Measurements from ENCODE around the gene ADAMTS1. TPM values are rescaled to one million over a fixed set of nuclear protein-coding genes. Genes with fewer than 3 reads are reported as not detected.
A peak's percentile ranks its signal among the peaks of the same experiment; 100 is the strongest.

The ADAMTS1 gene
- 0.04 TPM for total RNA-seq (2013)
- polyA plus RNA-seq (under 1 TPM in 1 of 3 donors, not detected in 2; 0.01 TPM), polyA minus RNA-seq (not detected in 2 replicates), total RNA-seq (0 to 2.9 (median 0.03) reads per million in 11 experiments)

DNA sequence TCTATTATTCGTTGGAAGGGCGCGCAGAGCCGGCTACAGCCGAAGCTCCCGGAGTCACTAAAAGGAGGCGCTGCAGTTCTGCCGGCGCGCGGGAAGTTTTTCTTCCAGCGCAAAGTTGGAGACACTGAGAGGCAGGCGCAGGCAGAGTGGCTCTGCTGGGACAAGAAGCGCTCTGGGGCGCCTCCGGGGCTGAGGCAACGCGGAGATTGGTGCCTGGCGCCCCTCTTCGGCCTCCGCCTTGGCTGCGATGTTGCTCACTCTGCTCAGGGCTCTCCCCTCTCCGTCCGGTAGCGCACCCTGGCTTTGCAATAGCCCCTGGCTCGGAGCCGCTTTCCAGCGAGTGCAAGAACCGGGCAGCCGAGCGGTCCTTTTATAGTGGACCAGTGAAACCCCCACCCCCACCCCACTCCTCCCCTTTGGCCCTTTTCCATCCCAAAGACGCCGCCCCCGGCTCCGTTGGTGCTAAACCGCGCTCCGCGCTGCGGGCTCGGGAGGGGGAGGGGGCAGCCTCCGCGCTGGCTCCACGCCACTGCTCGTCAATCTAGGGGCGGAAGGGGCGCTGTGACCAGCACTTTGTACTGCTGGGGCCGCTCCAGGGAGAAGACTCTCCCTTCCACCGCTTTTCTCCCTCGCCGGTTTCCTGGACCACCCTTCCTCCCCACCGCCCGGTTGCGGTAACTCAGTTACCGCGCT, at the start of gene ADAMTS1:
Gene ADAMTS1, minus strand, starts transcription at position 344 of the 693 bp plus-strand sequence. CDS start 455 bp downstream, outside the sequence.
- H3K4me1 ChIP-seq (ENCODE audit: control insufficient read depth in 1 of 2, insufficient read depth in 2 of 2, low read length in 2 of 2): peaks cover 38 to 41% of the 10 kb centered on the region in 2 donors
- peak within 1 kb of the TSS; percentile 61 for H3K4me2 ChIP-seq (replicated peaks; ENCODE audit: extremely low read depth, low read length, poor library complexity, severe bottlenecking)
- Mint-ChIP-seq H3K36me3 (peaks cover 0 to 7% of the 10 kb centered on the region in 2 donors), H3K9me3 (peaks cover 0 to 18% (median 4%) of the 10 kb centered on the region in 7 donors), H3K4me1 (peaks cover 36% of the 10 kb centered on the region), H3K27ac (no peak within 1 kb of the TSS), H3K27me3 (ENCODE audit: low read depth in 3 of 3) (peaks cover 63 to 65% (median 64%) of the 10 kb centered on the region in 3 donors), H3K4me3 (peak within 1 kb of the TSS; percentile 63 to 90)
- peak within 1 kb of the TSS; percentile 49 for H2AFZ ChIP-seq (ENCODE audit: insufficient read depth, low read depth, low read length, poor library complexity, severe bottlenecking)
- no peak within 1 kb of the TSS for H3K27ac ChIP-seq (ENCODE audit: low read depth in 1 of 2, low read length in 2 of 2)
- TF ChIP-seq CTCF (IDR thresholded peaks at IDR 0.05): no peak
- H3K9me3 ChIP-seq (replicated peaks in 1 of 2; ENCODE audit: control insufficient read depth in 1 of 2, insufficient read depth in 1 of 2, low read length in 2 of 2): peaks cover 0 to 24% of the 10 kb centered on the region in 2 donors
- DNase-seq: no peak
- peaks cover 63 to 69% of the 10 kb centered on the region in 2 donors for H3K27me3 ChIP-seq (ENCODE audit: control insufficient read depth in 2 of 2, insufficient read depth in 2 of 2, low read length in 2 of 2)
- H3K9ac ChIP-seq (ENCODE audit: insufficient read depth, low read length, poor library complexity, severe bottlenecking): no peak within 1 kb of the TSS
- H3K36me3 ChIP-seq (replicated peaks in 1 of 2; ENCODE audit: control insufficient read depth in 1 of 2, insufficient read depth in 2 of 2, low read length in 2 of 2): no peaks in the 10 kb centered on the region
- no peaks in the 10 kb centered on the region for H4K20me1 ChIP-seq (ENCODE audit: insufficient read depth, low read length)
- H3K4me3 ChIP-seq (replicated peaks in 1 of 3; ENCODE audit: low read depth in 2 of 3, low read length in 3 of 3): peak within 1 kb of the TSS in 1 of 3 experiments; percentile 59
- no peaks in the 10 kb centered on the region for H3K79me2 ChIP-seq (ENCODE audit: insufficient read depth, low read length)
- WGBS (ENCODE audit: insufficient coverage): under 1% methylated on average over 43 of the region's 56 CpGs
- intact Hi-C loops (cut with micrococcal nuclease): loop anchor here (5.0 to 10.0 kb wide), 3 partner anchors 857 to 1492 kb away; no protein-coding TSS in a partner anchor

DNA sequence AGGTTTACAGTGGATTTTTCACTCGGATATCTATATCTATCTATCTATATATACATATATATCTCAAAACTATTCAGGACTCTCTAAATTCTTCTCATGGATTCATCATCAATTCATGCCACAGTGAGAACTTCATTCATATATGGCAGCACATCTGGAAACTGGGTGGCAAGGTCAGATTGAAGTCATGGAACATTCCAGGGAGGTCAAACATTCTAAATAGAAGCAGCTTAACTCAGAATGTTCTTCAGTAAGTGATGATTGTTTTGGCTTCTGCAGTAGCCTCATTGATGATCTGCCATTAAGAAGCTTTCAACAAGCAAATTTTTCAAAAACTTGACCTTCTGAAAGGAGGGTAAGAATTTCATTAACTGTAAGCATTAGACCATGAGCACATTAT, 46.9 kb upstream of the ADAMTS1 start:
- WGBS (ENCODE audit: insufficient coverage): no CpG with 5 or more reads among the region's 1 CpG
- intact Hi-C loops (cut with micrococcal nuclease): no loop called here
- no peaks in the 10 kb centered on the region for H3K36me3 Mint-ChIP-seq

More for the DNA sequence above, 46.9 kb upstream of the ADAMTS1 start:
- H3K27me3 Mint-ChIP-seq (ENCODE audit: low read depth in 3 of 3): peaks cover 0 to 4% (median 2%) of the 10 kb centered on the region in 3 donors
- Histone ChIP-seq H3K4me2 (replicated peaks; ENCODE audit: extremely low read depth, low read length, poor library complexity, severe bottlenecking) (no peak overlapping the region), H3K4me1 (ENCODE audit: control insufficient read depth in 1 of 2, insufficient read depth in 2 of 2, low read length in 2 of 2) (no peaks in the 10 kb centered on the region), H3K36me3 (replicated peaks in 1 of 2; ENCODE audit: control insufficient read depth in 1 of 2, insufficient read depth in 2 of 2, low read length in 2 of 2) (no peaks in the 10 kb centered on the region), H3K9ac (ENCODE audit: insufficient read depth, low read length, poor library complexity, severe bottlenecking) (no peak overlapping the region), H4K20me1 (ENCODE audit: insufficient read depth, low read length) (no peaks in the 10 kb centered on the region), H3K27ac (ENCODE audit: low read depth in 1 of 2, low read length in 2 of 2) (no peak overlapping the region), H2AFZ (ENCODE audit: insufficient read depth, low read depth, low read length, poor library complexity, severe bottlenecking) (no peak overlapping the region), H3K79me2 (ENCODE audit: insufficient read depth, low read length) (no peaks in the 10 kb centered on the region), H3K9me3 (replicated peaks in 1 of 2; ENCODE audit: control insufficient read depth in 1 of 2, insufficient read depth in 1 of 2, low read length in 2 of 2) (no peaks in the 10 kb centered on the region), H3K4me3 (replicated peaks in 1 of 3; ENCODE audit: low read depth in 2 of 3, low read length in 3 of 3) (no peak overlapping the region), H3K27me3 (ENCODE audit: control insufficient read depth in 2 of 2, insufficient read depth in 2 of 2, low read length in 2 of 2) (peaks cover 0 to 5% of the 10 kb centered on the region in 2 donors)
- H3K27ac Mint-ChIP-seq: no peak overlapping the region
- H3K9me3 Mint-ChIP-seq: peaks cover 0 to 3% (median 0%) of the 10 kb centered on the region in 7 donors
- DNase-seq: no peak
- no peaks in the 10 kb centered on the region for H3K4me1 Mint-ChIP-seq
- TF ChIP-seq CTCF (IDR thresholded peaks at IDR 0.05): no peak
- no peak overlapping the region for H3K4me3 Mint-ChIP-seq
